ENCODE measurements around the gene NDUFB2.
A peak's percentile ranks its signal among the peaks of the same experiment; 100 is the strongest.

The NDUFB2 gene

DNA sequence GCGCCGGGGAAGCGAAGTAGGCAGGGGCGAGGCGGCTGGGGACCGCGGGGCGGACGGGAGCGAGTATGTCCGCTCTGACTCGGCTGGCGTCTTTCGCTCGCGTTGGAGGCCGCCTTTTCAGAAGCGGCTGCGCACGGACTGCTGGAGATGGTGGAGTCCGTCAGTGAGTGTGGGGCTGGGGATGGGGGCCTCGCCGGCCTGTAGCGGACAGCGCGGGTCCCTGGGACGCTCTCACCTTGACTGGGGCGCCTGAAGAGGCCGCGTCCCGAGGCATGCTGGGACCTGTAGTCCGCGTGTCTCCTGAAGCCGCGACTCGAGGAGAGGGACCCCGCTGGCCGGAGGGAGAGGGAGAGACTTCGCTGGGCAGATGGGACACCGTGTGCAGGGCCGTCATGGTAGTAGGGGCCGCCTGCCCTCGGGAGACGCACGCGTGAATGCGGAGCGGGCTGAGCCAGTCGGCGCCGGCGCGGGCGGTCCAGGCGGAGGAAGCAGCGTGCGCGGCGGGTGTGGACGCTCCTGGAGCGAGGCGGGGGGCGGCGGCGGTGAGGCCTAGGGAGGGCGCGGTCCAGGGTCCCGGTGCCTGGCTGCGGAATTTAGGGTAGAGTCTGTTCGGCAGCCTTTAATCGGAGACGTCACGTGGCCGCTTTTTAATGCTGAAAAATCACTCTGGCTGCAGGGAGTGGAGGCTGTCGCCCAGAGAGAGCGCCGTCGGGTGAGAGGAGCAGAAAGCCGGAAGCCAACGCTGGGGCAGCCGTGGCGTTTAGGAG lies at the start of gene NDUFB2 (continued):
- TF ChIP-seq ZNF701 (tag by site-specific recombination; IDR thresholded peaks at IDR 0.05) (no peak), HOXA7 (CRISPR knock-in tag; IDR thresholded peaks at IDR 0.05; ENCODE audit: borderline replicate concordance) (no peak)

GRCh38 chr7:140646931-140647647 lies 49.4 kb upstream of the NDUFB2 start:
- H3K9me3 ChIP-seq (ENCODE audit: control insufficient read depth, insufficient read depth, low read depth, low read length) = no peaks in the 10 kb centered on the region
- no peaks in the 10 kb centered on the region for H3K36me3 ChIP-seq (ENCODE audit: control insufficient read depth in 2 of 2, insufficient read depth in 1 of 2, low read length in 2 of 2)
- CTCF ChIA-PET = interaction anchor here (0.6 to 4.3 kb wide), 16 partner anchors 9 to 1196 kb away, joined by 3 to 25 read pairs (median 4); no protein-coding TSS in a partner anchor
- TF ChIP-seq CTCF (tag by site-specific recombination; IDR thresholded peaks at IDR 0.05) = peak; percentile 85
- TF ChIP-seq ZNF366 (tag by site-specific recombination; conservative IDR thresholded peaks at IDR 0.05) = 0 out of 2 replicates have a peak, but pooled peaks have one; percentile 13
- TF ChIP-seq GLIS1 (tag by site-specific recombination; IDR thresholded peaks at IDR 0.05) = peak; percentile 66
- peak; percentile 55 for TF ChIP-seq ZBTB17 (tag by site-specific recombination; IDR thresholded peaks at IDR 0.05)
- TF ChIP-seq ZNF501 (tag by site-specific recombination; IDR thresholded peaks at IDR 0.05) = 0 out of 2 replicates have a peak, but pooled peaks have one; percentile 21
- TF ChIP-seq ZNF350 (tag by site-specific recombination; IDR thresholded peaks at IDR 0.05) = no peak
- TF ChIP-seq, protein P1, sequence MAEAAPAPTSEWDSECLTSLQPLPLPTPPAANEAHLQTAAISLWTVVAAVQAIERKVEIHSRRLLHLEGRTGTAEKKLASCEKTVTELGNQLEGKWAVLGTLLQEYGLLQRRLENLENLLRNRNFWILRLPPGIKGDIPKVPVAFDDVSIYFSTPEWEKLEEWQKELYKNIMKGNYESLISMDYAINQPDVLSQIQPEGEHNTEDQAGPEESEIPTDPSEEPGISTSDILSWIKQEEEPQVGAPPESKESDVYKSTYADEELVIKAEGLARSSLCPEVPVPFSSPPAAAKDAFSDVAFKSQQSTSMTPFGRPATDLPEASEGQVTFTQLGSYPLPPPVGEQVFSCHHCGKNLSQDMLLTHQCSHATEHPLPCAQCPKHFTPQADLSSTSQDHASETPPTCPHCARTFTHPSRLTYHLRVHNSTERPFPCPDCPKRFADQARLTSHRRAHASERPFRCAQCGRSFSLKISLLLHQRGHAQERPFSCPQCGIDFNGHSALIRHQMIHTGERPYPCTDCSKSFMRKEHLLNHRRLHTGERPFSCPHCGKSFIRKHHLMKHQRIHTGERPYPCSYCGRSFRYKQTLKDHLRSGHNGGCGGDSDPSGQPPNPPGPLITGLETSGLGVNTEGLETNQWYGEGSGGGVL (tag by site-specific recombination; IDR thresholded peaks at IDR 0.05) = peak; percentile 36; the same call in 1 of the 2 replicates
- TF ChIP-seq IKZF3 (tag by site-specific recombination; IDR thresholded peaks at IDR 0.05) = 0 out of 2 replicates have a peak, but pooled peaks have one; percentile 24
- no peak for TF ChIP-seq ZNF654 (tag by site-specific recombination; IDR thresholded peaks at IDR 0.05; ENCODE audit: low read depth)
- TF ChIP-seq EGR2 (tag by site-specific recombination; IDR thresholded peaks at IDR 0.05; ENCODE audit: low read depth) = peak; percentile 93
- no peak for TF ChIP-seq ZNF266 (tag by site-specific recombination; IDR thresholded peaks at IDR 0.05; ENCODE audit: low read depth)
- TF ChIP-seq ZFHX2 (tag by site-specific recombination; conservative IDR thresholded peaks at IDR 0.05) = peak; percentile 87
- POLR2A ChIA-PET = interaction anchor here (1.2 kb wide), 1 partner anchor 20 kb away, joined by 4 read pairs; no protein-coding TSS in a partner anchor
- H3K27ac ChIP-seq (ENCODE audit: extremely low read depth, low read depth, low read length) = no peak overlapping the region
- H3K4me1 ChIP-seq (ENCODE audit: control insufficient read depth, insufficient read depth, low read length) = no peaks in the 10 kb centered on the region
- H3K4me3 ChIP-seq (ENCODE audit: low read depth, low read length) = no peak overlapping the region

DNA sequence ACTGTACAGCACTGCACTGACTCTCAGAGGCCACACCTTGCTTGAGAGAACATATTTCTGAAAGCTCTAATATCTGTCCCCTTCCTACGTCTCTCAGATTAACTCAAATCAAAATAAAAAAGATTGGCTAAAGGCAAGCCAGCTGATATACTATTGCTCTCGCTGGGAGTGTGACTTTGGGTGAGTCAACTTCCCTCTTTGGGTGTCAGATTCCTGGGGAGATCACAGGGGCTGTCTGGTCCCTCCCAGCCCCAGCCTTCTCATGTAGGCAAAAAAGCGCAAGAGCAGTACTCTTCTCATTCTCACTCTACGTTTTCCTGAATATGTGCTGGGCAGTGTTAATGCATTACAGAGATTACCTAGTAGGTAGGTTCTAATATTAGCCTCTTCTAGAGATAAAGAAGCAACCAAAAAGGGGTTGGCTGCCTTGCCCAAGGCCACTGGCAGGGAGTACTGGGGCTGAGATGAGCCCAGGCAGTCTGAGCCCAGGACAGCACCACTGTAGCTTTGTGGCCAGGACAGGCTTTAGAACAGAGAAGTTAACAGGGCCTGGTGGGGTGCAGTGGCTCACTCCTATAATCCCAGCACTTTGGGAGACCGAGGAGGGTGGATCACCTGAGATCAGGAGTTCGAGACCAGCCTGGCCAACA lies 46.8 kb upstream of the NDUFB2 start:
- Histone ChIP-seq H3K27ac (ENCODE audit: extremely low read depth, low read depth, low read length) (no peak overlapping the region), H3K36me3 (ENCODE audit: control insufficient read depth in 2 of 2, insufficient read depth in 1 of 2, low read length in 2 of 2) (no peaks in the 10 kb centered on the region), H3K4me1 (ENCODE audit: control insufficient read depth, insufficient read depth, low read length) (no peaks in the 10 kb centered on the region), H3K4me3 (ENCODE audit: low read depth, low read length) (no peak overlapping the region), H3K9me3 (ENCODE audit: control insufficient read depth, insufficient read depth, low read depth, low read length) (no peaks in the 10 kb centered on the region)
- ChIA-PET CTCF (interaction anchor here (0.6 to 4.3 kb wide), 5 partner anchors 113 to 225 kb away, joined by 3 to 25 read pairs (median 4); no protein-coding TSS in a partner anchor), POLR2A (interaction anchor here (0.6 kb wide), 1 partner anchor 13 kb away, joined by 3 read pairs; no protein-coding TSS in a partner anchor)
- no peak for TF ChIP-seq ZNF248 (tag by site-specific recombination; IDR thresholded peaks at IDR 0.05)
- no peak for TF ChIP-seq ZNF354C (tag by site-specific recombination; IDR thresholded peaks at IDR 0.05; ENCODE audit: borderline replicate concordance, low read depth)
- TF ChIP-seq, protein P2, sequence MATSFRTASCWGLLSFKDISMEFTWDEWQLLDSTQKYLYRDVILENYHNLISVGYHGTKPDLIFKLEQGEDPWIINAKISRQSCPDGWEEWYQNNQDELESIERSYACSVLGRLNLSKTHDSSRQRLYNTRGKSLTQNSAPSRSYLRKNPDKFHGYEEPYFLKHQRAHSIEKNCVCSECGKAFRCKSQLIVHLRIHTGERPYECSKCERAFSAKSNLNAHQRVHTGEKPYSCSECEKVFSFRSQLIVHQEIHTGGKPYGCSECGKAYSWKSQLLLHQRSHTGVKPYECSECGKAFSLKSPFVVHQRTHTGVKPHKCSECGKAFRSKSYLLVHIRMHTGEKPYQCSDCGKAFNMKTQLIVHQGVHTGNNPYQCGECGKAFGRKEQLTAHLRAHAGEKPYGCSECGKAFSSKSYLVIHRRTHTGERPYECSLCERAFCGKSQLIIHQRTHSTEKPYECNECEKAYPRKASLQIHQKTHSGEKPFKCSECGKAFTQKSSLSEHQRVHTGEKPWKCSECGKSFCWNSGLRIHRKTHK (tag by site-specific recombination; IDR thresholded peaks at IDR 0.05) = peak; percentile 64; the same call in 1 of the 2 replicates
- no peak for TF ChIP-seq PRDM10 (tag by site-specific recombination; IDR thresholded peaks at IDR 0.05)
